Spleen (tissue), 7 donors: ENCODE data around the gene LCAT.

ENCODE experiments used
- CTCF ChIP-seq, 11 experiments: fragments of 200-600 bp in 7 of 11; fragments of 450-650 bp in 4 of 11; sonication (generic) in 4 of 11; IDR thresholded peaks in 8 of 11; conservative IDR thresholded peaks in 3 of 11; 1 replicate in 7 of 11; 2 replicates in 4 of 11; pipeline versions ENCODE4 v1.4.0 to v1.8.0; 2016 to 2021; ENCODE audit warnings: antibody characterized with exemption in 11 of 11, inconsistent platforms in 4 of 11, mild to moderate bottlenecking in 1 of 11
- POLR2A ChIP-seq, 3 donors: fragments of 450-650 bp; IDR thresholded peaks; one replicate each; pipeline ENCODE4 v1.5.1; 2017; ENCODE audit warnings: antibody characterized with exemption in 3 of 3, mild to moderate bottlenecking in 1 of 3
- POLR2AphosphoS5 ChIP-seq, 3 donors: sonication (generic); formaldehyde crosslinking; IDR thresholded peaks; one replicate each; pipeline ENCODE4 v1.5.1; 2017; ENCODE audit warnings: antibody characterized with exemption in 3 of 3
- donor health status: DM: no; HTN: no; CAD: no; lungs with moderate emphysema.
- donor health status: DM: no; HTN: no; CAD: no.
- donor health status: DM: no; HTN: no; CAD: no.

GRCh38 chr16:67977005-67977404, 33.1 kb upstream of the LCAT start:
- TF ChIP-seq CTCF (IDR thresholded peaks at IDR 0.05 in 8 of 11, conservative IDR thresholded peaks at IDR 0.05 in 3 of 11): no peak
- TF ChIP-seq POLR2A (IDR thresholded peaks at IDR 0.05): no peak
- no peak for TF ChIP-seq POLR2AphosphoS5 (IDR thresholded peaks at IDR 0.05)
